GM21423 (cell line): Measurements from ENCODE around the gene IQCN.

Experiments
- ATAC-seq: cut with Tn5 transposase; IDR thresholded peaks from one replicate; pipeline ENCODE4 v1.9.1; 2021; ENCODE audit warnings: mild to moderate bottlenecking, moderate library complexity; ENCODE audit not compliant: unreplicated experiment

The IQCN gene

GRCh38 chr19:18266771-18267686 is 7.2 kb downstream of the IQCN start:
- ATAC-seq: no peak

DNA sequence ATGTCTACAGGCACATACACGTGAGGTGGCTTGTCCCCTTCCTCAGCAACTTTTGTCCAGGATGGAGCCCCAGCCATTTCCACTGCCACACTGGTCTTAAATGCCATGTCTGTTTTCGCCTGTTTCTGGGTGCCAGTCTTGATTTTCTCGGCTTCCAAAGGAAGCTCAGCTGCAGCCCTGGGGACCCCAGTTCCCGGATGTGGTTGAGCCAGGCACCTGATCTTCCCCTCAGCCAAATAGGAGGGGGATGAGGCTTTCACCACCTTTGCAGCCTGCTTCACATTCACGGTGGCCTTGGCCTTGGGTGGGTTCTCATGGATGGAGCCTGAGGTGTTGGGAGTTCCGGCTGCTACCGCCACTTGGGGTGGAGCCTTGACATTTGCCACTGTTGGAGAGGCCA is 8.7 kb downstream of the IQCN start:
- ATAC-seq: no peak

GRCh38 chr19:18264971-18265540 is 9.2 kb downstream of the IQCN start:
- ATAC-seq: no peak

GRCh38 chr19:18264137-18264854 is 10.0 kb downstream of the IQCN start:
- no peak for ATAC-seq

DNA sequence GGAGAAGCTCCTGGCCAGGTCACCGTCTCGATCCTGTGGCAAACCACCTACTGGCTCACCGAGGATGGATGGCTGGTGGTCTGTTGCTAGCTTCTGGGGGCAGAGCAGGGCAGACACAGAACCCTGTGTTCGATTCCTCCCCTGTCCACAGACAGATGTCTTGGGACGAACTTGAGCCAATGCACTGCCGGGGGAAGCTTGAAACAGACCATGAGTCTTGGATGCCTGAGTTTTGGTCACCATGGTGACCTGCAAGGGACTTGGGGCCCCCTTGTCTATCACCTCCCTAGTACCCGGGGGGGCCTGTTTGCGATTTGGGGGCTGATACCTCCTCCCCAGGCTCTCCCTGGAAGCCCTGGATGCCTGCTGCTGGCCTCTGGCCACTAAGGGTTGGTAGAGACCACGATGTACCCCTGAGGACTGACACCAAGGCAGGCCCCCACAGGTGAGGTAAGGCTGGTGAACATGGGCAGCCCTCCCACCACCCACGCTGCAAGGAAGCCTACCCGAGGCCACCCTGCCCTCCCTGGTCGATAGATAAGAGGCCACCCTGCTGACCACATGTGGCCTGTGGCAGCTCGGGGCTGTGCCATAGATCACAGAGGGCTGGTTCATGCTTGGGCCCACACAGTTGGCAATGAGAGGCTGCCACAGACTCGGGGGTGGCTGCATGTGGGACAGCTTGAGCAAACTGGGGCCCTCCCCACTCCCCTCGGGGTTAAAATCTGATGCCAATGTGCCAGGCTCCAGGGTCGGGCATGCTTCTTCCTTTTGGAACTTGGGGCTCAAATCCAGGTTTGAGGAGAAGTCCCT is 10.7 kb downstream of the IQCN start:
- ATAC-seq: no peak

GRCh38 chr19:18262917-18263316 is 11.3 kb downstream of the IQCN start:
- ATAC-seq: no peak

GRCh38 chr19:18262144-18262543 is 12.1 kb downstream of the IQCN start:
- ATAC-seq: no peak

GRCh38 chr19:18261474-18261873 is 12.8 kb downstream of the IQCN start:
- ATAC-seq: no peak

DNA sequence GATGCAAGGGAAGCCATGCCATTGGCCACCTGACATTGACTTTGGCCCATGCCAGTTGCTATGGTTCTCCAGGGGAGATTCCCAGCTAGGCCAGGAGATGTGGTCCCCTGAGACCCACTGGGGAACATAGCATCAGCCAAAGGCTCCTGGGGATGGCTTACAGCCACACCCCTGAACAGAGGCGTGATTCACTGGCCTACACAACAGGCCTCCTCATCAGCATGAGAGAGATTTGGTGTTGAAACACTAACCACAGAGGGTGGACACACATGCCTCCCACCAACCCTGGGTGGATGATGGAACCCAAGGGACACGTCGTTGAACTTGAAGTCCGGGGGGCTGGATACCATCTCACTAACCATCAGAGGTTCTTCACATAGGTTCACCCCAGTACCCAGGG is 14.4 kb downstream of the IQCN start:
- no peak for ATAC-seq

GRCh38 chr19:18257503-18258470 is 16.5 kb downstream of the IQCN start:
- ATAC-seq: no peak

- no peak for ATAC-seq
Observed at GRCh38 chr19:18254546-18255503, 19.4 kb downstream of the IQCN start.

GRCh38 chr19:18253716-18254115 is 20.5 kb downstream of the IQCN start:
- ATAC-seq: no peak

- ATAC-seq: no peak
Observed at GRCh38 chr19:18253130-18253529, 21.1 kb downstream of the IQCN start.

GRCh38 chr19:18252370-18252717 is 21.9 kb downstream of the IQCN start:
- ATAC-seq: no peak

DNA sequence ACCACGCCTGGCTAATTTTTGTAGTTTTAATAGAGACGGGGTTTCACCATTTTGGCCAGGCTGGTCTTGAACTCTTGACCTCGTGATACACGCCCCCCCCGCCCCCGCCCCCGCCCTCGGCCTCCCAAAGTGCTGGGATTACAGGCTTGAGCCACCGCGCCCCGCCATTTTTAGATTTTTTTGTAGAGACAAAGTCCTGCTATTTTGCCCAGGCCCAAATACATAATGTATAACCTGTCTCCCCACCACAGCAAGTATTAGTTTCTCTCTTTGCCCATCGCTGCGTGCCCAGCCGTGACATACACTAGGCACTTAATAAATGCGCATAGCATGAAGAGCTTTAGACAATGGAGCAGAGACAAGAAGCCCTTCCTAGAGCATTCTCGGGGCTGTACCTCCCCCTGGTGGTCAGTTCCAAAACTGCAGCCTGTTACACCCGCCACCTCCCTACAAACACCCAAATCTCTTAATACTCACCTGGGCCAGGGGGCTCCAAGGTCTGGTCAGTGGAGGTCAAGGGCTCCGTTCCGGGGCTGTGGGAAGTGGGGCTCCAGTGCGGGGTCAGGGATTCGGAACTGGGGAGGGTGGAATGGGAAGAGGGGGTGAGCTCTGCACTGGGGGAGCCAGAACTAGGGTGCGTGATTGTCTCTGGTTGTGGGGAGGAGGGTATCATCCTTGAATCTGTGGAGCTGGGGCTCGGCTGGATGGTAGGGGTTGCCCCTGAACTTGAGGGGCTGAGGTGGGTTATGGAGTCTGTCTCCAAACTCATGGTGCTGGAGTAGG is 22.5 kb downstream of the IQCN start:
- no peak for ATAC-seq

DNA sequence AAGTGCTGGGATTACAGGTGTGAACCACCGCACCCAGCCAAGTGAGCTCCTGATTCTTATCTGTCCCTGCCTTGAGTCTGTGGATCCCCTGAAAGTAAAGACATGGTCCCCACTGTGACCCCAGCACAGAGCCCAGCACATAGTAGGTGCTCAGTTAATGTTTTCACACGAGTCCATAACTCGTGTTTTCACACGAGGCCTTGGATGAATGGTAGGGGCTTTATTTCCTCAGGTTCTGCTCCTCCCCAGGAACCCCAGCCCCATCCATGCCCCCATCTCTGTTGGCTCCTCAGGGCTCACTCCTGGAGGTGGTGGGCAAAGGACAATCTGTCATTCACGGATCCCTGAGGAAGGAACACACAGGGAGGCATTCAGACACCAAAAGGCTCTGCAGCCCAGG is 24.4 kb downstream of the IQCN start:
- no peak for ATAC-seq

DNA sequence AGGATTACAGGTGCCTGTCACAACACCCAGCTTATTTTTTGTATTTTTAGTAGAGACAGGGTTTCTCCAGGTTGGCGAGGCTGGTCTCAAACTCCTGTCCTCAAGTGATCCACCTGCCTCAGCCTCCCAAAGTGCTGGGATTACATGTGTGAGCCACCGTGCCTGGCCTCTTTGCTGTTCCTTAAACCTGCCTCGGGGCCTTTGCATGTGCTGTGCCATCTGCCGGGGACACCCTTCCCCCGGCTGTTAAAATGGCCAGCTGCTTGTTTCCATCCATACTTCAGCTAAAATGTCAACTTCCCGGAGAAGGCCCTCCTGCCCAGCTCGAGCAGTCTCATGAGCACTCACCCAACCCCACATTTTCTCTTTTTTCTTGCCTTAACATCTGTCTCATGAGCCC is 29.0 kb downstream of the IQCN start:
- ATAC-seq: no peak

GRCh38 chr19:18239303-18239702 is 34.9 kb downstream of the IQCN start:
- ATAC-seq: no peak
